ENCODE results near the gene SPECC1L.

Gene SPECC1L

GRCh38 chr22:24327832-24328231 lies 57.2 kb downstream of the SPECC1L start:
- H3K27me3 ChIP-seq = no peaks in the 10 kb centered on the region
- H3K9me3 ChIP-seq = no peaks in the 10 kb centered on the region
- H3K4me1 ChIP-seq = peaks cover 0 to 24% (median 8%) of the 10 kb centered on the region in 4 donors
- TF ChIP-seq CTCF (IDR thresholded peaks at IDR 0.05) = no peak
- no peak overlapping the region for H3K4me3 ChIP-seq
- intact Hi-C loops (cut with DNase I; ENCODE audit: low total_unique reads) = loop anchor here (10.0 kb wide), 2 partner anchors 97 to 177 kb away; partner anchors contain the start of gene ADORA2A
- DNase-seq = no peak
- H3K36me3 ChIP-seq = peaks cover 15 to 42% (median 34%) of the 10 kb centered on the region in 3 donors
- no peak overlapping the region for H3K27ac ChIP-seq

- no peak for TF ChIP-seq CTCF (IDR thresholded peaks at IDR 0.05)
- no peak overlapping the region for H3K27ac ChIP-seq
- no peak for DNase-seq
- no peaks in the 10 kb centered on the region for H3K27me3 ChIP-seq
- peaks cover 17 to 40% (median 32%) of the 10 kb centered on the region in 3 donors for H3K36me3 ChIP-seq
- intact Hi-C loops (cut with DNase I; ENCODE audit: low total_unique reads) = loop anchor here (10.0 kb wide), 2 partner anchors 95 to 175 kb away; partner anchors contain the start of gene ADORA2A
- peaks cover 0 to 13% (median 8%) of the 10 kb centered on the region in 4 donors for H3K4me1 ChIP-seq
- H3K9me3 ChIP-seq = no peaks in the 10 kb centered on the region
- H3K4me3 ChIP-seq = no peak overlapping the region
These were observed 58.8 kb downstream of the SPECC1L start for GRCh38 chr22:24329453-24329852.

DNA sequence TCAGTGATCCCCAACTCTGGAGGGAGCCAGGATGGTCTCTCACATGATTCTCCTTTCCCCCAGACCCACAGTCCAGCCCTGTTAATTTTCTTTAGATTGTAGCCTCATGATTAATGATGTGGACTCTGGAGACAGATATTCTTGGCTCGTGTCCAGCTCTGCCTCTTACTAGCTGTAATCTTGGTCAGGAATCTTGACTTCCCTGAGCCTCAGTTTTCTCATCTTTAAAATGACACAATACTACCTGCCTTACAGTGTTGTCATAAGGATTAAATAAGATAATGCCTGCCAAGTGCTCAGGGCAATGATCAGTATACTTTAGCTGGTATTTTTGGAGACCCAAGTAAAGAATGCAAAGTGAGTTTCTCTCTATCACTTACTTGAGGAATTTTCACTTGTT lies 60.0 kb downstream of the SPECC1L start:
- H3K36me3 ChIP-seq = peaks cover 29 to 48% (median 36%) of the 10 kb centered on the region in 3 donors
- no peaks in the 10 kb centered on the region for H3K9me3 ChIP-seq
- H3K4me3 ChIP-seq = no peak overlapping the region
- H3K4me1 ChIP-seq = peaks cover 0 to 3% (median 2%) of the 10 kb centered on the region in 4 donors
- TF ChIP-seq CTCF (IDR thresholded peaks at IDR 0.05) = no peak
- no peaks in the 10 kb centered on the region for H3K27me3 ChIP-seq
- intact Hi-C loops (cut with DNase I; ENCODE audit: low total_unique reads) = no loop called here
- H3K27ac ChIP-seq = no peak overlapping the region
- DNase-seq = no peak

- H3K9me3 ChIP-seq = no peaks in the 10 kb centered on the region
- no peak for DNase-seq
- intact Hi-C loops (cut with DNase I; ENCODE audit: low total_unique reads) = no loop called here
- no peak for TF ChIP-seq CTCF (IDR thresholded peaks at IDR 0.05)
- H3K36me3 ChIP-seq = peaks cover 30 to 57% (median 31%) of the 10 kb centered on the region in 3 donors
- no peaks in the 10 kb centered on the region for H3K4me1 ChIP-seq
- no peaks in the 10 kb centered on the region for H3K27me3 ChIP-seq
- H3K4me3 ChIP-seq = no peak overlapping the region
- no peak overlapping the region for H3K27ac ChIP-seq
These were observed 61.1 kb downstream of the SPECC1L start for GRCh38 chr22:24331468-24332440.

- H3K4me1 ChIP-seq = no peaks in the 10 kb centered on the region
- no peak for DNase-seq
- H3K27me3 ChIP-seq = no peaks in the 10 kb centered on the region
- no peak for TF ChIP-seq CTCF (IDR thresholded peaks at IDR 0.05)
- peaks cover 35 to 69% (median 35%) of the 10 kb centered on the region in 3 donors for H3K36me3 ChIP-seq
- H3K9me3 ChIP-seq = no peaks in the 10 kb centered on the region
- H3K27ac ChIP-seq = no peak overlapping the region
- intact Hi-C loops (cut with DNase I; ENCODE audit: low total_unique reads) = no loop called here
- no peak overlapping the region for H3K4me3 ChIP-seq
These were observed 62.7 kb downstream of the SPECC1L start for GRCh38 chr22:24333301-24333700.
